ENCODE data around the gene ZNF771.
A peak's percentile ranks its signal among the peaks of the same experiment; 100 is the strongest.
"Not testable (repeated sequence)": the region's sequence is repeated elsewhere in the genome, so short reads cannot be mapped to it uniquely, and the experiment has no call there.

ZNF771 gene

DNA sequence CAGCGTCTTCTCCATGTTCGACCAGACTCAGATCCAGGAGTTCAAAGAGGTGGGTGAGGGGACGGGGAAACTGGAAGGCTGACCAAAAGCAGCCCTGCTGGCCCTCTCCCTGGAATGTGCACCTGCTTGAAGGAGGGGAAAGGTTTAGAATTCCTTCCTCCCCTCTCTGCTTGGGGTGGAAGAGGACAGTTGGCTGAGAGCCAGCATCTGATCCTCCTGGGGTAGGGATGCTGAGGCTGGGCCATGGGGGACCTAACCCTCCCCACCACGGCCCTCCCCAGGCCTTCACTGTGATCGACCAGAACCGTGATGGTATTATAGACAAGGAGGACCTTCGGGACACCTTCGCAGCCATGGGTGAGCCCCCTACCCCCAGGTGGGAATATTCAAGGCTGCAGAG lies 31.5 kb upstream of the ZNF771 start:
- DNase-seq (ENCODE audit: low spot score), result no peak

DNA sequence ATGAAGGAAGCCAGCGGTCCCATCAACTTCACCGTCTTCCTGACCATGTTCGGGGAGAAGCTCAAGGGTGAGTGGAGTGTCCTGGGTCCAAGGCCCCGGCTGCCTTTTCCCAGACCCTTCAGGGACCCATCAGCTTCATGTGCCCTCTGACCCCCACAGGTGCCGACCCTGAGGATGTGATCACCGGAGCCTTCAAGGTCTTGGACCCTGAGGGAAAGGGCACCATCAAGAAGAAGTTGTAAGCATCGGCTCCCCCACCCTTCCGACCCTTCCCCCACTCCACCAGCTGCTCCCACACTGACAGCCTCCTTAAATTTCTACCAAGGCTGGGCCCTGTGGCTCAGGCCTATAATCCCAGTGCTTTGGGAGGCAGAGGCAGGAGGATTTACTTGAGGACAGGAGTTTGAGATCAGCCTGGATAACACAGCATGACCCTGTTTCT lies 30.9 kb upstream of the ZNF771 start:
- no peak for DNase-seq (ENCODE audit: low spot score)

DNA sequence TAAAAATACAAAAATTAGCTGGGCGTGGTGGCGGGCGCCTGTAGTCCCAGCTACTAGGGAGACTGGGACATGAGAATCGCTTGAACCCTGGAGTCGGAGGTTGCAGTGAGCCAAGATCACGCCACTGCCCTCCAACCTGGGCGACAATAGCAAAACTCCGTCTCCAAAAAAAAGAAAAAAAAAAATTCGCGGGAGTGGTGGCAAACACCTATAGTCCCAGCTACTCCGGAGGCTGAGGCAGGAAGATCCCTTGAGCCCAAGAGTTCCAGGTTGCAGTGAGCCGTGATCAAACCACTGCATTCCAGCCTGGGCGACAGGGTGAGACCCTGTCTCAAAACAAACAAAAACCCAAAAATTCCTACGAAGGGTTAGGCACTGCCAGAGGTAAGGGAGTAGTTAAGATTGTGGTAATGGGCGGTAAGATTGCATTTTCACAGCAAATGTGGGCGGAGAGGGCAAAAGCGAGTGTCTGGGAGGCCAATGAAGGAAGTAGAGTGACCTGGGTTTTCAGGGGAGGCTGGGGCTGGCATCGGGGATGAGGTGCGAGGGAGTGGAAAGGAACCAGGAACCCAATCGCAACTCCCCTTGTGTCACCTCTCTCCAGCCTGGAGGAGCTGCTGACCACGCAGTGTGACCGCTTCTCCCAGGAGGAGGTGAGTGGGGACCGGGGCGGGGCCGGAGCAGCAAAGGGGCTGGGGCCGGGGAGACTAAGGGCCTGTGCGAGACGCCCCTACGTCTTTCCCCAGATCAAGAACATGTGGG lies 30.2 kb upstream of the ZNF771 start:
- DNase-seq (ENCODE audit: low spot score), result no peak

GRCh38 chr16:30377812-30378235 lies 29.6 kb upstream of the ZNF771 start:
- peak; percentile 93 for DNase-seq (ENCODE audit: low spot score)

- peak; percentile 98 for DNase-seq (ENCODE audit: low spot score)
Measured at GRCh38 chr16:30378236-30379157, 28.9 kb upstream of the ZNF771 start.

DNA sequence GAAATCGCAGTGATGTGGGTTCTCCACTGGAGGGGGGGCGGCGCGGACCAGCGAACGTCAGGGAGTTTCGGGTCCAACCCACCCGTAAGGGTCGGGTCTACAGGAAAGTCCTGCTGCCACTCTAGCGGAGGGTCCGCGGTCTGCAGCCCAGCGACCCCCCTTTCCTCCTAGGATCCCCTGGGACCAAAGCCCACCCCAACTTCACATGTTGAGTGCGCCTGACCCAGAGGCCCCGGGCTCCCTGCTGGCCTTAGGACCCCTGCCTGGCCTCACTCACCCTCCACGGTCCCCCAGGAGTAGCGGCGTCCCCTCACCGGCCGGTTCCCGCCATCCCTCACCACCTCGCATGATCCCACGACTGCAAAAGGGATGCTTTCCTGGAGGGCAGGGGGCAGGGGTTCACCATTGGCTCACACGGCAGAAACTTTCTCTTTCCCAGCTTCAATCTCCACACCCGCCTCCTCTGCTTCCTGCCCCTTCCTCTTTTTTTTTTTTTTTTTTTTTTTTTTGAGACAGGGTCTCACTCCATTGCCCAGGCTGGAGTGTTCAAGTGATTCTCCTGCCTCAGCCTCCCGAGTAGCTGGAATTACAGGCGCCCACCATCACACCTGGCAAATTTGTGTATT lies 28.1 kb upstream of the ZNF771 start:
- DNase-seq (ENCODE audit: low spot score), result no peak

DNA sequence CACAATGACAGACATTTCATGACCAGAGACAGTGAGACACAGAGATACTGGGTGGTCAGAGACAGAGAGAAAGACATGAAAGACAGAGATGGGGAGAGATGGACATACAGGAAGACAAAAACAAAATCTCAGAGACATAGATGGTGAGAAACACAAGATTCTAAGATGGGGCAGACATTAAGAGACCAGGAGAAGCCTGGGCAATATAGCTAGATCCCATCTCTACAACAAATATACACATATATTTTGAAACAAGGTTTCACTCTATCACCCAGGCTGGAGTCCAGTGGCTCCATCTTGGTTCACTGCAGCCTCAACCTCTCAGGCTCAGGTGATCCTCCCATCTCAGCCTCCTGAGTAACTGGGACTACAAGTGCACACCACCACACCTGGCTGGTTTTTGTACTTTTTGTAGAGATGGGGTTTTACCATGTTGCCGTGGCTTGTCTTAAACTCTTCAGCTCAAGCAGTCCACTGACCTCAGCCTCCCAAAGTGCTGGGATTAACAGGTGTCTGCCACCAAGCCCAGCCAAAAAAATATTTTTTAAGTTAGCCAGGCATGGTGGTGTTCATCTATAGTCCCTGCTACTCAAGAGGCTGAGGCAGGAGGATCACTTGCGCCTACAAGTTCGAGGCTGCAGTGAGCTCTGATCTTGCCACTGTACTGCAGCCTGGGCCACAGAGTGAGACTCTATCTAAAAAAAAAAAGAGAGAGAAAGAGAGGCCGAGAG lies 27.2 kb upstream of the ZNF771 start:
- no peak for DNase-seq (ENCODE audit: low spot score)

- DNase-seq (ENCODE audit: low spot score), result no peak
Measured at GRCh38 chr16:30380803-30381208, 26.6 kb upstream of the ZNF771 start.

DNA sequence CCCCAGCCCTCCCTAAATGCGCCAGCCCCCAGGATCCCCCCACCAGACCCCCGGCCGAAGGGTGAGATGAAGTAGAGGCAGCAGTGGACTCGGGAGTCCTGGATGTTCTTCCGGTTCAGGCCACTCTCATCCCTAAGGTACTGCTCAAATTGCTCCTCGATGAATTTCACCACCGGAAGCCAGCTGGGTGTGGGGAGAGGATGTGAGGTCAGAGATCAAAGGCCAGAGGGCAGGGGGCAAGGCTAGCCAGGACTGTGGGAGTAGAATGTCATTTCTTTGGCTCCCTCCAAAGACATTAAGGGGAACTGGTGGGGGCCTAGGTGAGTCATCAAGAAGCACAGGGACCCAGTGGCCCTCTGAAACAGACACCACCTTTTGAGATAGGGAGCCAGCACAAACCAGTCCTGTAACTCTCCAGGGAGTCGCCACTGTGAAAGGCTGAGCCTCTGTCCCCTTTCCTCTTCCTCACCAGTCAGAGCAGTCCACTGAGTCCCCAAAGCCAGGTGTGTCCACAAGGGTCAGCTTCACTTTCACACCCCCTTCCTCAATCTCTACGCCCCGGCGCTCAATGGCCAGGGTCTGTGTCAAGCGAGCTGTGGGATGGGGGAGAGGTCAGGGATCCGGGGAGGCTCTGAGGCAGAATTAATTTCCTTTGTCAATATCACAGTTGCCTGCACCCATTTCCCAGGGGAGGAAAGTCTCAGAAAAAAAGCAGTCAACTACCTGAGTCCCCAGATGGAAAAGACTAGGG lies 25.9 kb upstream of the ZNF771 start:
- DNase-seq (ENCODE audit: low spot score), result no peak

DNA sequence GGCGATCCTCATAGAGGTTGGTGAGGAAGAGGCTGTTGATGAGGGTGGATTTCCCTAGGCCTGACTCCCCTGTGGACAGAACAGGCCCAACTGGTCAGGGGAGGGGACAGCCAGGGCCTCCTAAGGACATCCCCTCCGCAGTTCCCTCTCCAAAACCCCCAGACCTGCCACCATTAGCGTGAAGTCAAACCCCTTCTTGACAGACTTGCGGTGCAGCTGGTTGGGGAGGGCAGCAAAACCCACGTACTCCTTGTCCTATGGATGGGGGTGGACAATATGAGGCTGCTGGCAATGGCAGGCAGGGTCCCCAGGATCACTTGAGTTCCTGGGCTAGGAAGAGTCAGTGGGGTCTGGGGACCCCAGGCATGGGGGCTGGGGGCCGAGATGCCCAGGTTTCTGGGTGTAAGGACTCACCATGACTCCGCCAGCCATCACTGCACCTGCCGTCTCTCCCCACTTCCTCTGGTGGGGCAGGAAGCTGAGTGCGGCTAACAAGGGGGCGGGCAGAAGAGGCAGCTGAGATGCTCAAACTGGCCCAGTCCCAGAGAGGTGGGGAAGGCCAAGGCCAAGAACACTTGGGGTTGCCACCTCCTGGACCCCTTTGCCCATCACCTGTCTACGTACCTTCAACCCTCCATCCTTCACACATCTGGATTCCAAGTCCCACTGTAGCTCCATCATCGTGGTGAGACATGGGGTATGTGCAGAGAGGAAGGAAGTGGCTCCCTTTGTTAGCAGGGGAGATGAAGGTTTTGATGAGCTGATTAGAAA lies 25.1 kb upstream of the ZNF771 start, which contains the start of gene SEPTIN1:
Gene SEPTIN1, minus strand, starts transcription at position 451 of the 771 bp plus-strand sequence. Its CDS starts 19 bp downstream, at position 432.
- DNase-seq (ENCODE audit: low spot score), result no peak

DNA sequence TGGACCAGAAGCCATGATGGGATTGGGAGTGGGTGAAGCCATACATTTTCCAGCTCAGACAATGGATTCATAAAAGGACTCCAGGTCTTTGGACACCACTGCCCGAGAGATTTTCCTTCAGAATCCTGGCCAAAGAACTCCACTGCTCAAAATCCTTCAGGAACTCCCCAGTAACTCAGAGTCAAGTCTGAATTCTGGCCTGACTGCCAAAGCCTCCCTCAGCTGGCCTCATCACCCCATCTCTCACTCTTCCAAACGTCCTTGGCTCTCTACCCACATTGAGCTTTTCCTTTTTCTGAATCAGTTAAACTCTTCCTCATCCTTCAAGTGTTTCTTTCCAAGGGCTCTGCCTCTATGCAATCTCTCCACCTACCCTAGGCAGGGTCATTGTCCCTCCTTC lies 23.9 kb upstream of the ZNF771 start:
- no peak for DNase-seq (ENCODE audit: low spot score)

- DNase-seq (ENCODE audit: low spot score), result no peak
Measured at GRCh38 chr16:30394592-30395154, 12.7 kb upstream of the ZNF771 start.

- DNase-seq (ENCODE audit: low spot score), result peak; percentile 62
Measured at GRCh38 chr16:30395155-30395991, 12.0 kb upstream of the ZNF771 start, which contains the start of gene ZNF48. Gene ZNF48, plus strand, starts transcription at chr16:30395420. Its CDS starts 375 bp downstream, at chr16:30395795.

DNA sequence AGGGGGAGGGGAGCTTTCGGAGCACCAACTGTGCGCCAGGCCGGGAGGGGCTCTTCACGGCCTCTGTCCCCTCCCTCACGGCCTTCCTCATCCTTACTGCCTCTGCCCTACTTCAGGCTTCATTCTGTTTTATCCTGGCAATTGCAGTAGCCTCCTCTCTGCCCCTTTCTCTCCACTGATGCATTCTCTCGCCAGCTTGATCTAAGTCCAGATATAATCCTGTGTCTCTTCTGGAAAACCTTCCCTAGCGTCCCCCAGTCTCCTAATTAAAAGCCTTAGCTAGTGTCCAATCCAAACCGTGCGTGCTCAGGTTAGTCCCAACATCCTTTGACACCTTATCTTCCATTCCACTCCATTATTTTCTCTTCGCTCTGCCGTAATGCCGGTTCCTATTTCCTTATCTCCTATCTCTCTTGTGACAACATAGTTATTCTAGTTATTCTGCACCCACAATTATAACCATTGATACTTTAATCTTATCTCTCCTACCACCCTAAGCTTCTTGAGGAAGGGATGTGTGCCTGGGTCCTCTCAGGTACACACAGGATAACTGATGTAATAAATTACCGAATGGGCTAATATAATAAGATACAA lies 11.3 kb upstream of the ZNF771 start:
- DNase-seq (ENCODE audit: low spot score), result no peak

DNA sequence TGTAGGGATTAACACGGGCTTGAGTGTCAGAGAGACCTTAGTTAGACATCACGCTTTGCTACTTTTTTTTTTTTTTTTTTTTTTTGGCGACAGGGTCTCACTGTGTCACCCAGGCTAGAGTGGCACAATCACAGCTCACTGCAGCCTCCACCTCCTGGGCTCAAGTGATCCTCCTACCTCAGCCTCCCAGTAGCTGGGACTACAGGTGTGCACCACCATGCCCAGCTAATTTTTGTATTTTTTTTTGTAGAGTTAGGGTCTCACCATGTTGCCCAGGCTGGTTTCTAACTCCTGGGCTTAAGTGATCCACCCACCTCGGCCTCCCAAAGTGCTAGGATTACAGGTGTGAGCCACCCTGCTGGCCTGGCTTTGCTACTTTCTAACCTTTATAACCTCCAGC lies 10.8 kb upstream of the ZNF771 start:
- not testable (repeated sequence) for DNase-seq (ENCODE audit: low spot score)

DNA sequence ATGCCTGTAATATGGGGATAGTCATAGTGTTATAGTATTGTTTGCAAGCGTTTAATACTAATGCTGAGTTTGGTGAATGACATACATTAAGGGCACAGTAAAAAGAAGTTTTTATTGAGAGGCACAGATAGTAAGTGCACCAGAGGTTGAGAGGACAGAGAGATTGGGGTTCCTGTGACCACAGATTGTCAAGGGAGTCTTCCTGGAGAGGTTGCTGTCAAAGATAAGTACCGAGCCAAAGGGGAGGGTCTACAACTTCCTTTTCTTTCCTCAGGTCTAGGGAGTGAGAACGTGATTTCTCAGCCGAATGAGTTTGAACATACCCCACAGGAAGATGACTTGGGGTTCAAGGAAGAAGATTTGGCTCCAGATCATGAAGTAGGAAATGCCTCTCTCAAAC lies 10.3 kb upstream of the ZNF771 start:
- no peak for DNase-seq (ENCODE audit: low spot score)

GRCh38 chr16:30397776-30398660 lies 9.4 kb upstream of the ZNF771 start:
- DNase-seq (ENCODE audit: low spot score), result no peak

Data from hematopoietic multipotent progenitor cell treated with erythropoietin and hydrocortisone succinate and interleukin-3 and kit ligand, for 17 days (in vitro differentiated cells).